HG03175 (cell line): ENCODE results near the gene CYP51A1.
A peak's percentile ranks its signal among the peaks of the same experiment; 100 is the strongest.
"Not testable (repeated sequence)": the region's sequence is repeated elsewhere in the genome, so short reads cannot be mapped to it uniquely, and the experiment has no call there.

Experiments
- ATAC-seq: cut with Tn5 transposase; IDR thresholded peaks from one replicate; pipeline ENCODE4 v1.9.1; 2021; ENCODE audit warnings: mild to moderate bottlenecking, moderate library complexity; ENCODE audit not compliant: unreplicated experiment

The CYP51A1 gene

DNA sequence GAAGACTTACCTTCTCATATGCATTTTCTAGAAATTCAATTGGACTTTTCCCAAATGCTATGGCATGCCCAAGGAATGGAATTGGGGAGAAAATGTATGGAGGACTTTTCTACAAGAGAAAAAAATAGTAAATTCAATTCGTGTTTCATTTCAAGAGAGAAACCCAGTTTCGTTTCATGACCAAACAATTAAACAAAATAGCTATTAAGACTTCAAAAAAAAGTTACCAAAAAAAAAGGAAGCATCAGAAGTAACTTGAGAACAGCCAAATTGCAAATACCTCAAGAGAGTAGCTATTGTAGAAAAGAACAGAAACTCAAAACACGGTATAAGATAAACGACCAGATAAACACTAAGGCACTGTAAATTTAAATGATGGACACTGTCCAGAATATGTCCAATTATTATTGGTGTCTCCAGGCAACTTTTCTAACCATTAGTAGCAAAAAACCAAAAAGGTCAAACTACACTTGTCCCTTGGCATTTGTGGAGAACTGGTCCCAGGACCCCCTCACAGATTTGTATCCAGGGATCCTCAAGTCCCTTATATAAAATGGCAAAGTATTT lies 2.4 kb downstream of the CYP51A1 start:
- no peak for ATAC-seq

GRCh38 chr7:92131093-92131492 lies 3.2 kb downstream of the CYP51A1 start:
- ATAC-seq, result no peak

GRCh38 chr7:92121681-92122080 lies 12.6 kb downstream of the CYP51A1 start:
- no peak for ATAC-seq

DNA sequence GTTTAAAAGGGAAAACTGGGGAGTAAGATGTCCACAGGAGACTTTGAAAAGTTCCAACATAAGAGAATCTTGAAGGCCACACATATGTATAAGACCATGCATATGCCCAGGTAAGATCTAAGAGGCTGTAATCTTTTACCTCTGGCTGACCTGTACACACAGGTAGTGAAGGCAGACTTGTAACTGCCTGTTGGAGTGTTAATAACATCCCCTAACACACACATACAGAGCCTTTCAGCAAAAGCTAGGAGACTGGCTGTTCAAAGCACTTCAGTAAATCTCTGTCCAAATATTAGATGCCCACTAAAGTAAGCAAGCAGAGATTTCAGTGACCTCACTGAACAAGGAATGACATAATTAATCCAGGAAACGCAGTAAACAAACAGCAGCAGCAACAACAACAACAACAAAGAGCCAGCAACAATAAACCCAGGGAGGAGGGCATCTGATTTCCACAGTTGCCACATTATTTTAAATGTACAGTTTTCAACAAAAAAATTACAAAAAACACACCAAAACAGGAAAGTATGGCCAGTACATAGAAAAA lies 15.0 kb downstream of the CYP51A1 start:
- no peak for ATAC-seq

DNA sequence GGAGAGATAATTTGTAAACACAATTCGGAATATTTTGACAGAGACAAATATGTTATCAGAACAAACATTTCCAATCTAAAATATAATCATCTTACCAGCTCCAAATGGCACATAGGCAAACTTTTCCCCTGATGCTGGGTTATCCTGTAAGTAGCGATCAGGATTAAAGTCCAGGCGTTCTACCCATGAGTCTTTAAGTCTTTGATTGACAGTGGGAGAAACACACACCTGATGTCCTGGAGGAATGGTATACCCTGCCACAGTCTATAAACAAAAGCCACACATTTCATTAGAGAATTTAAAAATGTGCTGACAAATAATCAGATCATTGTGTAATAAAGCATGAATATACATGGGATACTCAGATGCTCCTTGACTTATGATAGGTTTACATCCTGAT lies 17.3 kb downstream of the CYP51A1 start:
- no peak for ATAC-seq

DNA sequence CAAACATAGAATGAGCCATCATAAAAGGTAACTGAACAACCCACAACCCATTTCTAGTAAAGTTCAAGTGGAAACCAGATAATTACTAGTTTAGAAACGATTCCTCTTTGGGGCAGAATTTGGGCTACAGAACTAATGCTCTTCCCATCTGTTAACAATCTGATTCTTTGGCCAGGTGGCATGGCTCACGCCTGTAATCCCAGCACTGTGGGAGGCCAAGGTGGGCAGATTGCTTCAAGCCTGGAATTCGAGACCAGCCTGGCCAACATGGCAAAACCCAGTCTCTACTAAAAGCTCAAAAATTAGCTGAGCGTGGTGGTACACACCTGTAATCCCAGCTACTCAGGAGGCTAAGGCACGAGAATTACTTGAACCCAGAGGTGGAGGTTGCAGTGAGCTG lies 18.5 kb downstream of the CYP51A1 start:
- no peak for ATAC-seq

- no peak for ATAC-seq
These were observed 23.4 kb downstream of the CYP51A1 start for GRCh38 chr7:92110857-92111256.

- no peak for ATAC-seq
These were observed 25.5 kb downstream of the CYP51A1 start for GRCh38 chr7:92108821-92109220.

- ATAC-seq, result not testable (repeated sequence)
These were observed 31.4 kb downstream of the CYP51A1 start for GRCh38 chr7:92102862-92103261.

GRCh38 chr7:92100534-92100933 lies 33.7 kb downstream of the CYP51A1 start:
- ATAC-seq, result no peak

GRCh38 chr7:92095380-92095779 lies 38.9 kb downstream of the CYP51A1 start:
- ATAC-seq, result no peak

GRCh38 chr7:92092210-92092609 lies 42.1 kb downstream of the CYP51A1 start:
- no peak for ATAC-seq

DNA sequence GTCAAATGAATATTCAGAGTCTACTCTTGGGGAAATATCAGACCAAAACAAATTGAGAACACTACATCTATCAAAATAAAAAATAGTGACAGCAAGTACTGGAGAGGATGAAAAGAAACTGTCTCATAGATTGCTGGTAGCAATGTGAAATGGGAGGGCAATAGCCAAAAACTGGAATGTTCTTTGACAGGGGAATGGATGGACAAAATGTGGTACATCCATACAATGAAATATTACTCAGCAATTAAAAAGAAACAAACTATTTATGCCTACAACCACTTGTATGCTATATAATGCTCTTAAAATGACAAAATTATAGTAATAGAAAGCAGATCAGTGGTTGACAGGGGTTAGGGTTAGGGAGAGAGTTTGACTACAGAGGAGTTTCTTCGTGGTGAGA lies 46.0 kb downstream of the CYP51A1 start:
- no peak for ATAC-seq

- ATAC-seq, result not testable (repeated sequence)
These were observed 50.4 kb downstream of the CYP51A1 start for GRCh38 chr7:92083922-92084321.

DNA sequence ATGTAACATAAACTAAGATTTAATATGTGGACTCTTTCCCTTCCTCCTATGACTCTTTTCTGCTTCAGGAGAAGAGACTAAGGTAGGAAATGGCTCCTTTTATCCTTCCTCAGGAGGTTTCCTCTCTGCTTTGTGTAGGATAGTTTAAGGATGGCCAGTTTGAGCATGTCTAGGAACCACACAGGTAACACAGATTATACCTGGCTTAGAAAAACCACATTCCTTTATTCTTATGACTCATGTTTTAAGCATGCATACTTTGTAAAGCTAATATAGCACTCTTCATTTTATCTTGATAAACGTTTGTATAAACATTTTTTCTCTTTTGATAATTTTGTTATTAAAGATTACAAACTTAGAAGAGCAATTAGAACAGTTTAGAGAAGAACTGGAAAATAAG lies 57.8 kb downstream of the CYP51A1 start:
- no peak for ATAC-seq

- ATAC-seq, result peak; percentile 98
These were observed 58.7 kb downstream of the CYP51A1 start for GRCh38 chr7:92075455-92076158.

DNA sequence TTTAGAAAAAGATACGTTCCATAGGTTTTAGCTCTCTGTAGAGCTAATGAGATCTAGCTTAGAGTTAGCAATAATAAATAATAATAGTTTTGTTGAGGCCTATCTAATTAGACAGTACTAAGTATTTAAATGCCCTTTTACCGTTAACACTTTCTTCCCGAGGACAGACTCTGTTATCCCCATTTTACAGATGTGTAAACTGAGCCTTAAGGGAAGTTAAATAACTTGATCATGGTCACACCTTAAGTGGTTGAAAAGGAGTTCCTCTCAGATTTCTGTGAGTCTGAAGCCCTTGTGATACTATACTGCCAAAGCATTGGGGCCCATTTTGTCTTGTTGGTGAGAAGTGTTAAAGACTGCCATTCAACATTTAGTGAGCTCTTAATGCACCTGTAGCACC lies 61.6 kb downstream of the CYP51A1 start:
- ATAC-seq, result no peak

- no peak for ATAC-seq
These were observed 62.2 kb downstream of the CYP51A1 start for GRCh38 chr7:92072121-92072520.

DNA sequence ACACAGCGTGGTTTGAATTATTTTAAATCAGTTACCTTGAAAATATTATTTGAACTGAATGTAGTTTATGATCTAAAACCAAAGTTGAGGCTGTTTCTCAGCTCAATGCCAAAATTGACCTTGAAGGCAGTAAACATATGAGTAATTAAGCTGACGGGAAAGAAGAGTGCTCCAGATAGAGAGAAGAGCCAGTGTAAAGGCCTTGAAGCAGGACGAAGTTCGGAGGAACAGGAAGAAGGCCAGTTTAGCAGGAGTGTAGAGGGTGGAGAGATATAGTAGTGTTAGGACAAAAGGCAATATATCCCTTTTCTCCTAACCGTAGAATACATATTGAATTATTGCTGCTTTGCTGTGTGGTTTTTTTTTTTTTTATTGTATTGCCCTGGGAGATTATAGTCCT lies 63.2 kb downstream of the CYP51A1 start:
- ATAC-seq, result no peak

DNA sequence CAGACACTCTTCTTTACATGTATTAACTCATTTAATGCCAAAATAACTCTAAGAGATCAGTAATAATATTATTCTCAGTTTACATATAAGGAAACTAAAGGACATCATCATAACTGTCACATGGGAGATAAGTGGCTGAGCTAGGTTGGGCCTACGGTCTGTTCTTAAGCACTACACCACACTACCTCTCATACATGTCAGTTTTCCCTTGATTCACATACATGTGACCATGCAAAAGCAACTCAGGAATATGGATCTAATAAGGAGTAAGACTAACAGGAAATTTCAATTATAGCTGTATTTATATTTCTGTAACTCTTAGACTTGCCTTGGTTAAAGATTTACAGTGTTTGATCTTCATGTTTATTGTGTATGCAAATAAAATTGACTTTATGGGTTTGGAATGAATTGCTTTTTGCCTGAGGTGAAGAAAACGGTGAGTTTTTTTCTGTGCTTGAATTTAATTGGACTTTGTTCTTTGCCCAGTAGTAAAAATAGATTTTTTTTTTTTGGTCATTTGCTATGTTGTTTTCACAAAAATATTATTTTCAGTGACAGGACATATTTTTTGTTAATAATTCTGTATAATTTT lies 69.7 kb downstream of the CYP51A1 start:
- no peak for ATAC-seq
